HG03457 (cell line): ENCODE data around the gene HOXA6.

Experiments
- ATAC-seq: cut with Tn5 transposase; IDR thresholded peaks from one replicate; pipeline ENCODE4 v1.9.1; 2021; ENCODE audit warnings: moderate number of reproducible peaks; ENCODE audit not compliant: unreplicated experiment

The HOXA6 gene

GRCh38 chr7:27173956-27174873, 26.6 kb upstream of the HOXA6 start, which contains the start of gene HOXA10:
TSS of gene HOXA10 (minus strand) at chr7:27174320. CDS start at chr7:27174306, 14 bp downstream.
- no peak for ATAC-seq

- no peak for ATAC-seq
These were observed 26.0 kb upstream of the HOXA6 start for GRCh38 chr7:27173511-27173955.

GRCh38 chr7:27172823-27173510, 25.4 kb upstream of the HOXA6 start:
- ATAC-seq, result no peak

- no peak for ATAC-seq
These were observed 24.8 kb upstream of the HOXA6 start for GRCh38 chr7:27172315-27172774.

- ATAC-seq, result no peak
These were observed 24.2 kb upstream of the HOXA6 start for GRCh38 chr7:27171637-27172314.

- no peak for ATAC-seq
These were observed 23.7 kb upstream of the HOXA6 start for GRCh38 chr7:27171325-27171636.

GRCh38 chr7:27170426-27171324, 23.1 kb upstream of the HOXA6 start:
- ATAC-seq, result no peak

- no peak for ATAC-seq
These were observed 22.3 kb upstream of the HOXA6 start for GRCh38 chr7:27169658-27170425.

GRCh38 chr7:27168265-27168947, 20.8 kb upstream of the HOXA6 start:
- no peak for ATAC-seq

- ATAC-seq, result no peak
These were observed 20.3 kb upstream of the HOXA6 start for GRCh38 chr7:27167916-27168264.

- no peak for ATAC-seq
These were observed 19.2 kb upstream of the HOXA6 start for GRCh38 chr7:27166531-27167505.

- no peak for ATAC-seq
These were observed 18.5 kb upstream of the HOXA6 start for GRCh38 chr7:27165996-27166530.

GRCh38 chr7:27165089-27165995, 17.8 kb upstream of the HOXA6 start, which contains the start of gene HOXA9:
TSS of gene HOXA9 (minus strand) at chr7:27165537. CDS start at chr7:27165457, 80 bp downstream.
- ATAC-seq, result no peak

- ATAC-seq, result no peak
These were observed 17.0 kb upstream of the HOXA6 start for GRCh38 chr7:27164367-27165088.

GRCh38 chr7:27164045-27164366, 16.4 kb upstream of the HOXA6 start:
- ATAC-seq, result no peak
